Measurements from ENCODE around the gene PHKB. TPM values are rescaled to one million over a fixed set of nuclear protein-coding genes. Genes with fewer than 3 reads are reported as not detected.
A peak's percentile ranks its signal among the peaks of the same experiment; 100 is the strongest.

PHKB gene
- total RNA-seq, 1 donor = 104 TPM

DNA sequence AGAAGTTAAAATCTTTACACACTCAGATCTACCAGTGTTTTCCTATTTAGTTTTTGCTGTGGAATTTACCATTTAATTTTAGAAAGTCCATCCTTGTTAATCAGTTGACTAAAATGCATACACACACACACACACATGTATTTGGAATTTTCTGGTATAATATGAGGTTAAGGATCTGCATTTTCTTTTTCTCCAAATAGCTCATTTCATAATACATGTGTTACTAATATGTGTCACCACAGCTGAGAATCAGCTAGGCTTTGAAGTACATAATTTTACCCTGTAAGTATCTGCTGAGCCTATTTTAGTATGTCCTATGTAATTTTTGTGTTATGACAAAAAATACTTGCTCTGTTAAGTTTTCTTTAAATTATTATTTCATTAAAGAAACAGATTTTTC is 143.2 kb downstream of the PHKB start:
- no peak overlapping the region for H3K4me3 ChIP-seq (ENCODE audit: low read depth, low read length)
- DNase-seq (ENCODE audit: low read depth) = no peak

GRCh38 chr16:47611042-47611441 is 149.9 kb downstream of the PHKB start:
- no peak overlapping the region for H3K4me3 ChIP-seq (ENCODE audit: low read depth, low read length)
- TF ChIP-seq, protein P1, sequence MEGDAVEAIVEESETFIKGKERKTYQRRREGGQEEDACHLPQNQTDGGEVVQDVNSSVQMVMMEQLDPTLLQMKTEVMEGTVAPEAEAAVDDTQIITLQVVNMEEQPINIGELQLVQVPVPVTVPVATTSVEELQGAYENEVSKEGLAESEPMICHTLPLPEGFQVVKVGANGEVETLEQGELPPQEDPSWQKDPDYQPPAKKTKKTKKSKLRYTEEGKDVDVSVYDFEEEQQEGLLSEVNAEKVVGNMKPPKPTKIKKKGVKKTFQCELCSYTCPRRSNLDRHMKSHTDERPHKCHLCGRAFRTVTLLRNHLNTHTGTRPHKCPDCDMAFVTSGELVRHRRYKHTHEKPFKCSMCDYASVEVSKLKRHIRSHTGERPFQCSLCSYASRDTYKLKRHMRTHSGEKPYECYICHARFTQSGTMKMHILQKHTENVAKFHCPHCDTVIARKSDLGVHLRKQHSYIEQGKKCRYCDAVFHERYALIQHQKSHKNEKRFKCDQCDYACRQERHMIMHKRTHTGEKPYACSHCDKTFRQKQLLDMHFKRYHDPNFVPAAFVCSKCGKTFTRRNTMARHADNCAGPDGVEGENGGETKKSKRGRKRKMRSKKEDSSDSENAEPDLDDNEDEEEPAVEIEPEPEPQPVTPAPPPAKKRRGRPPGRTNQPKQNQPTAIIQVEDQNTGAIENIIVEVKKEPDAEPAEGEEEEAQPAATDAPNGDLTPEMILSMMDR (IDR thresholded peaks at IDR 0.05; ENCODE audit: insufficient read depth, low read depth, low read length) = no peak
- DNase-seq (ENCODE audit: low read depth) = no peak

More for the DNA sequence above, 143.2 kb downstream of the PHKB start:
- TF ChIP-seq, protein P1 (IDR thresholded peaks at IDR 0.05; ENCODE audit: insufficient read depth, low read depth, low read length) = no peak

GRCh38 chr16:47611848-47612493 is 150.8 kb downstream of the PHKB start:
- H3K4me3 ChIP-seq (ENCODE audit: low read depth, low read length) = no peak overlapping the region
- DNase-seq (ENCODE audit: low read depth) = no peak
- TF ChIP-seq, protein P1 (IDR thresholded peaks at IDR 0.05; ENCODE audit: insufficient read depth, low read depth, low read length) = no peak

- peak; percentile 14 for DNase-seq (ENCODE audit: low read depth)
- H3K4me3 ChIP-seq (ENCODE audit: low read depth, low read length) = no peak overlapping the region
- TF ChIP-seq, protein P1 (IDR thresholded peaks at IDR 0.05; ENCODE audit: insufficient read depth, low read depth, low read length) = no peak
These were observed 151.6 kb downstream of the PHKB start for GRCh38 chr16:47612711-47613110.

GRCh38 chr16:47613251-47613650 is 152.1 kb downstream of the PHKB start:
- H3K4me3 ChIP-seq (ENCODE audit: low read depth, low read length) = no peak overlapping the region
- TF ChIP-seq, protein P1 (IDR thresholded peaks at IDR 0.05; ENCODE audit: insufficient read depth, low read depth, low read length) = no peak
- peak; percentile 5 for DNase-seq (ENCODE audit: low read depth)

DNA sequence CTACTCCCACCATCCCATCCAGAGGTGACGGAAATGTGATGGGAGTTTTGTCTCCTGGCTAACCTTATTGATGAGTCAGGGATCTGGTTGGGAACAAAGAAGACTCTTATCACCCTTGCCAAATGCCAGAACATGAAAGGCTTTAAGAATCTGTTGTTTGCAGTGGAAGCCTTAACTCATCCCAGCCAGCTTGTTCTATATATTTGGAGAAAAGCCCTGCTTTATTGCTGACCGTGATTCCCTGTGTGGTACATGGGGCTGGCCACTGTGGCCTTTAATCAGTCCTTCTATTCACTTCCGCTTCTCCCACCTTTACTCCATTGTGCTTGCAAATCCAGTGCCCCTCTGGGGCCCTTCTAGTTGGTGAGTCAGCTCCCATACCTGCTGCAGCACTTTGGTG is 156.6 kb downstream of the PHKB start:
- DNase-seq (ENCODE audit: low read depth) = peak; percentile 4
- TF ChIP-seq, protein P1 (IDR thresholded peaks at IDR 0.05; ENCODE audit: insufficient read depth, low read depth, low read length) = no peak
- no peak overlapping the region for H3K4me3 ChIP-seq (ENCODE audit: low read depth, low read length)
